Dermis blood vessel endothelial cell (primary cell): ENCODE results near the gene SLC1A5. TPM values are rescaled to one million over a fixed set of nuclear protein-coding genes. Genes with fewer than 3 reads are reported as not detected.
A peak's percentile ranks its signal among the peaks of the same experiment; 100 is the strongest.
"Not testable (repeated sequence)": the region's sequence is repeated elsewhere in the genome, so short reads cannot be mapped to it uniquely, and the experiment has no call there.

Source experiments
- DNase-seq: peaks from one replicate; pipeline ENCODE4 v3.0.0; 2010
- total RNA-seq: library from RNA; depleted of rRNA; stranded (reverse); fragments of >200 nt; gene quantifications from 2 replicates; pipeline ENCODE4 v1.2.3, GENCODE V29; 2014

The SLC1A5 gene
- total RNA-seq, result 66.9 and 76.2 TPM in 2 replicates

GRCh38 chr19:46788262-46788967 is at the start of gene SLC1A5:
TSS of gene SLC1A5 (minus strand) at chr19:46788594. CDS start at chr19:46787965, 629 bp downstream.
- DNase-seq, result peak; percentile 96

GRCh38 chr19:46838160-46838559 is 49.8 kb upstream of the SLC1A5 start:
- no peak for DNase-seq

GRCh38 chr19:46834984-46835383 is 46.6 kb upstream of the SLC1A5 start:
- no peak for DNase-seq

GRCh38 chr19:46834121-46834520 is 45.7 kb upstream of the SLC1A5 start:
- DNase-seq, result no peak

GRCh38 chr19:46830864-46831263 is 42.5 kb upstream of the SLC1A5 start:
- DNase-seq, result no peak

GRCh38 chr19:46828484-46828883 is 40.1 kb upstream of the SLC1A5 start:
- no peak for DNase-seq

GRCh38 chr19:46825731-46826055 is 37.3 kb upstream of the SLC1A5 start:
- DNase-seq, result no peak

GRCh38 chr19:46824890-46825730 is 36.7 kb upstream of the SLC1A5 start:
- peak; percentile 31 for DNase-seq

GRCh38 chr19:46823049-46823448 is 34.7 kb upstream of the SLC1A5 start:
- no peak for DNase-seq

- not testable (repeated sequence) for DNase-seq
Measured at GRCh38 chr19:46822410-46822787, 34.0 kb upstream of the SLC1A5 start.

GRCh38 chr19:46821512-46822409 is 33.4 kb upstream of the SLC1A5 start:
- no peak for DNase-seq

GRCh38 chr19:46818812-46819211 is 30.4 kb upstream of the SLC1A5 start:
- DNase-seq, result peak; percentile 41

GRCh38 chr19:46815833-46816627 is 27.6 kb upstream of the SLC1A5 start:
- no peak for DNase-seq

- peak; percentile 74 for DNase-seq
Measured at GRCh38 chr19:46813839-46814358, 25.5 kb upstream of the SLC1A5 start.

- DNase-seq, result no peak
Measured at GRCh38 chr19:46812977-46813838, 24.8 kb upstream of the SLC1A5 start.

GRCh38 chr19:46809534-46810272 is 21.3 kb upstream of the SLC1A5 start:
- DNase-seq, result no peak

GRCh38 chr19:46806656-46807055 is 18.3 kb upstream of the SLC1A5 start:
- DNase-seq, result no peak

GRCh38 chr19:46804432-46804831 is 16.0 kb upstream of the SLC1A5 start:
- not testable (repeated sequence) for DNase-seq

GRCh38 chr19:46803555-46803954 is 15.2 kb upstream of the SLC1A5 start:
- DNase-seq, result no peak

GRCh38 chr19:46802152-46802551 is 13.8 kb upstream of the SLC1A5 start:
- DNase-seq, result no peak
